ENCODE data around the gene CPNE4.
"Not testable (repeated sequence)": the region's sequence is repeated elsewhere in the genome, so short reads cannot be mapped to it uniquely, and the experiment has no call there.

The CPNE4 gene

GRCh38 chr3:131518680-131519079, 516.1 kb downstream of the CPNE4 start:
- no peak for DNase-seq

GRCh38 chr3:131505421-131505820, 529.4 kb downstream of the CPNE4 start:
- DNase-seq, result peak; percentile 47 to 48

- peak in 1 of 2 donors; percentile 18 for DNase-seq
Measured at GRCh38 chr3:131503320-131503635, 531.5 kb downstream of the CPNE4 start.

GRCh38 chr3:131502530-131503319, 532.1 kb downstream of the CPNE4 start, which contains the start of gene MRPL3:
Gene MRPL3 (minus strand): TSS chr3:131502971. CDS start chr3:131502821, 150 bp downstream.
- DNase-seq, result peak; percentile 94 to 97

GRCh38 chr3:131501949-131502348, 532.9 kb downstream of the CPNE4 start:
- DNase-seq, result no peak

- DNase-seq, result no peak
Measured at GRCh38 chr3:131494706-131495105, 540.1 kb downstream of the CPNE4 start.

- DNase-seq, result no peak
Measured at GRCh38 chr3:131491775-131492174, 543.0 kb downstream of the CPNE4 start.

GRCh38 chr3:131491084-131491483, 543.7 kb downstream of the CPNE4 start:
- no peak for DNase-seq

GRCh38 chr3:131486545-131486944, 548.3 kb downstream of the CPNE4 start:
- DNase-seq, result not testable (repeated sequence)

GRCh38 chr3:131485119-131485518, 549.7 kb downstream of the CPNE4 start:
- no peak for DNase-seq

GRCh38 chr3:131484496-131485111, 550.2 kb downstream of the CPNE4 start:
- no peak for DNase-seq
